WTC11 (cell line): ENCODE results near the gene PDK1. TPM values are rescaled to one million over a fixed set of nuclear protein-coding genes. Genes with fewer than 3 reads are reported as not detected.

Source experiments
- ATAC-seq: fragments of 200-7000 bp; cut with Tn5 transposase; 2 replicates; pipeline ENCODE4 v1.10.0; 2021; ENCODE audit warnings: mild to moderate bottlenecking, moderate library complexity
- CTCF ChIA-PET: fragments of 300-600 bp; sonication (Branson Sonifier 250); formaldehyde crosslinking; loops from one replicate; lab custom pipeline; 2021; ENCODE audit warnings: antibody characterized with exemption; lab: Charles Lee
- POLR2A ChIA-PET: fragments of 350-600 bp; sonication (Branson Sonifier 250); formaldehyde crosslinking; loops from one replicate; lab custom pipeline; 2021; ENCODE audit warnings: antibody characterized with exemption; lab: Charles Lee
- DNase-seq: peaks from one replicate; pipeline ENCODE4 v3.0.0; 2021; ENCODE audit warnings: low spot score
- H3K27ac Mint-ChIP-seq: 2 replicates; pipeline ENCODE4 v1.8.0; 2021; ENCODE audit warnings: mixed read lengths
- H3K27me3 Mint-ChIP-seq: 2 replicates; pipeline ENCODE4 v1.8.0; 2021; ENCODE audit warnings: low read depth, mild to moderate bottlenecking, moderate library complexity, mixed read lengths
- H3K36me3 Mint-ChIP-seq: 2 replicates; pipeline ENCODE4 v1.8.0; 2021; ENCODE audit warnings: mixed read lengths
- H3K4me1 Mint-ChIP-seq: 2 replicates; pipeline ENCODE4 v1.8.0; 2022; ENCODE audit warnings: mixed read lengths
- H3K4me3 Mint-ChIP-seq: 2 replicates; pipeline ENCODE4 v1.8.0; 2021; ENCODE audit warnings: mild to moderate bottlenecking, moderate library complexity, mixed read lengths
- H3K9me3 Mint-ChIP-seq: 2 replicates; pipeline ENCODE4 v1.8.0; 2021; ENCODE audit warnings: mixed read lengths
- CTCF ChIP-seq: fragments of 200-600 bp; IDR thresholded peaks from 2 replicates; pipeline ENCODE4 v1.8.0; 2022; ENCODE audit warnings: antibody characterized with exemption
- GABPB1 ChIP-seq: sonication (generic); formaldehyde crosslinking; IDR thresholded peaks from 2 replicates; pipeline ENCODE4 v1.8.1; 2023; ENCODE audit warnings: mild to moderate bottlenecking, missing genetic modification reagents
- HMGA2 ChIP-seq: fragments of 250-450 bp; sonication (Bioruptor Pico); IDR thresholded peaks from 2 replicates; pipeline ENCODE4 v1.4.0; 2021; ENCODE audit warnings: mild to moderate bottlenecking, moderate library complexity
- IRF1 ChIP-seq: sonication (generic); formaldehyde crosslinking; IDR thresholded peaks from 2 replicates; pipeline ENCODE4 v1.8.0; 2023; ENCODE audit warnings: missing genetic modification reagents
- JAZF1 ChIP-seq: fragments of 250-450 bp; sonication (Bioruptor Pico); IDR thresholded peaks from 2 replicates; pipeline ENCODE4 v1.9.0; 2021; ENCODE audit warnings: moderate library complexity, mild to moderate bottlenecking, inconsistent platforms
- KAT7 ChIP-seq: sonication (generic); formaldehyde crosslinking; IDR thresholded peaks from 2 replicates; pipeline ENCODE4 v1.8.1; 2023; ENCODE audit warnings: missing genetic modification reagents, mild to moderate bottlenecking, borderline replicate concordance
- MXD4 ChIP-seq: fragments of 250-450 bp; sonication (Bioruptor Pico); IDR thresholded peaks from 2 replicates; pipeline ENCODE4 v1.8.0; 2021; ENCODE audit warnings: mild to moderate bottlenecking, moderate library complexity, borderline replicate concordance
- PRDM15 ChIP-seq: sonication (generic); formaldehyde crosslinking; IDR thresholded peaks from 2 replicates; pipeline ENCODE4 v1.8.0; 2022; ENCODE audit warnings: missing genetic modification reagents
- STAT6 ChIP-seq: sonication (generic); formaldehyde crosslinking; conservative IDR thresholded peaks from 2 replicates; pipeline ENCODE4 v1.8.1; 2023; ENCODE audit warnings: mild to moderate bottlenecking, low read depth, missing genetic modification reagents, moderate library complexity
- ZBTB43 ChIP-seq: sonication (generic); formaldehyde crosslinking; IDR thresholded peaks from 2 replicates; pipeline ENCODE4 v1.8.1; 2023; ENCODE audit warnings: mild to moderate bottlenecking, missing genetic modification reagents
- ZNF532 ChIP-seq: fragments of 250-450 bp; sonication (Bioruptor Pico); IDR thresholded peaks from 2 replicates; pipeline ENCODE4 v1.9.0; 2021; ENCODE audit warnings: mild to moderate bottlenecking, borderline replicate concordance
- total RNA-seq: library from RNA; stranded (reverse); gene quantifications from 3 replicates; pipeline ENCODE4 v1.2.3, GENCODE V29; 2021

The PDK1 gene
- total RNA-seq, 1 experiment from 2014 or later: 22.9 TPM

- TF ChIP-seq ZNF532 (no peak), GABPB1 (CRISPR knock-in tag) (no peak), MXD4 (CRISPR knock-in tag) (no peak), IRF1 (CRISPR knock-in tag) (no peak), ZBTB43 (CRISPR knock-in tag) (no peak), STAT6 (CRISPR knock-in tag) (no peak), PRDM15 (no peak)
Observed at GRCh38 chr2:172578860-172579512, 23.1 kb downstream of the PDK1 start (continued).

GRCh38 chr2:172580544-172580943 lies 24.7 kb downstream of the PDK1 start:
- peaks cover 18% of the 10 kb centered on the region for H3K4me1 Mint-ChIP-seq
- H3K27ac Mint-ChIP-seq: no peak overlapping the region
- no peak overlapping the region for H3K4me3 Mint-ChIP-seq
- peaks cover 29% of the 10 kb centered on the region for H3K9me3 Mint-ChIP-seq
- no peaks in the 10 kb centered on the region for H3K27me3 Mint-ChIP-seq
- TF ChIP-seq HMGA2: no peak
- no peak for TF ChIP-seq CTCF
- no peak for TF ChIP-seq KAT7 (CRISPR knock-in tag)
- TF ChIP-seq JAZF1 (CRISPR knock-in tag): no peak
- ChIA-PET CTCF (interaction anchor here (0.6 to 2.1 kb wide), 2 partner anchors 94 to 453 kb away, joined by 3 to 7 read pairs; no protein-coding TSS in a partner anchor), POLR2A (no interaction called here)
- ATAC-seq: no peak
- DNase-seq: no peak
- H3K36me3 Mint-ChIP-seq: peaks cover 72% of the 10 kb centered on the region
